Measurements from ENCODE around the gene TLR10. TPM values are rescaled to one million over a fixed set of nuclear protein-coding genes. Genes with fewer than 3 reads are reported as not detected.

The TLR10 gene
- total RNA-seq, 1 donor from 2014 or later = 0.10 TPM

DNA sequence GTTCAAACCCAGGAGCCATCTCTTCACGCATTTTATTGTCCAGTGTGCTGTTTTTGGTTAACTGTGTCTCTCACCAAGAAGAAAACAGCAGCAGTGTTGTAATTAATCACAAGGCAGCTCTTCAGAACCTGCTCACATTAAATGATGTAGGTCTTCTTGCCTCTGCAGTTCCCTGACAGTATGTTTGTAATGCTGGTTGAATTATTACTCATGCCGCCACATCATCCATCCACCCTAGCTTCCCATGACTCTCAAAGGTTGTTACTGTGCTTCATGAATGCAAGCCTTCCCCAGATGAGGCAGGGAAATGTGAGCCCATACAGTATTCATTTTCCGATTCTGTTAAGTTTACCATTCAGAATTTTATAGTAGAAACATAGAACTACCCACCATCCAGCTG lies 17.4 kb downstream of the TLR10 start:
- no peak for DNase-seq (ENCODE audit: low spot score)

DNA sequence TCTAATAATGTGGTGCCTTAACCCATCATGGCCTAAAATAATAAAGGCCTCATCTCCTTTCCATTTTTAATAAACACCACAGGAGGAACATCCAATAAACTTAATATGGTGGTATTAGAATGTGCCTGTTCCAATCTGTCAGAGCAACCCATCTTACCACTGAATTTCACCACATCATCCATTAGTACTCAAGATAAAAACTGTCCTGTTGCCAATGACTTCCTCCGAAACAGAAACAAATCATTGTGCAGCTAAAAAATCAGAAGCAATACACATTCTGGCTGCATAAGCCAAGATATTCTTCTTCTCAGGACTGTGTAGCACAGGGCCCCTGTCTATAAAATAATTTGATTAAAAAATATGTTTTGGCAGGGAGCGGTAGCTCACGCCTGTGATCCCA lies 18.5 kb downstream of the TLR10 start:
- DNase-seq (ENCODE audit: low spot score) = no peak

DNA sequence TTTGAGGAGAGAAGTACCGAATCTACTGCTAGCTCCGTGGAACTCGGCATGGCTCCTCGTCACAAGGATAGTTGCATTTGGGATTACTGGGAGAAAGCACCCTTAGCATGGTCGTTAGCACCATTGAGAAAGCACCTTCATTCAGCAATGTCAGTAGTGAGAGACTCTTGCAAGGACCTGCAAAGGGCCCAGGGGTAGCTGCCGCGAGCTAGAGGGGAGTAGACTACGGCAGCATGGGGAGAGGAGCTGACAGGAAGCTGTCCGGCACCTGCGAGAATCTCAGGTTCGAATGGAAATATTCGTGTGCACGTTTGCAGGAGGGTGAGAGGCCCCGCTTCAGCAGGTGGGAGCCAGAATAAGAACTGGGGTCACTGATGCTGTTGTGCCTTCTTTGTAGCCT lies 20.2 kb downstream of the TLR10 start:
- DNase-seq (ENCODE audit: low spot score) = no peak

DNA sequence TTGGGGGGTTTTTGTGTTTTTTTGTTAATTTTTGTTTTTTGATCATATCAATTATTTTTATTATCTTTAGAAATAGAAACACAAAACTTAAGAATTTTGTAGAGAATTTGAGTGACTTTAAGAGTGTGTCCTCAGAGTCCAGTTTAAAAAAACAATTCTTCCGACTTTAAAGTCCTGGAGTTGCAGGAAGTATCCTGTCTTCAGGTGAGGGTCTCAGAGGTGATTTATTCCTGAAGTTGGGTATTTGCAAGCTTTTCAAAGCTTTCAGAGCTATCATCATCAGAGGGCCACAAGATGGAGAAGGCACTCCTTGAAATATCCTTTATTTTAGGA lies 23.0 kb downstream of the TLR10 start:
- DNase-seq (ENCODE audit: low spot score) = no peak

DNA sequence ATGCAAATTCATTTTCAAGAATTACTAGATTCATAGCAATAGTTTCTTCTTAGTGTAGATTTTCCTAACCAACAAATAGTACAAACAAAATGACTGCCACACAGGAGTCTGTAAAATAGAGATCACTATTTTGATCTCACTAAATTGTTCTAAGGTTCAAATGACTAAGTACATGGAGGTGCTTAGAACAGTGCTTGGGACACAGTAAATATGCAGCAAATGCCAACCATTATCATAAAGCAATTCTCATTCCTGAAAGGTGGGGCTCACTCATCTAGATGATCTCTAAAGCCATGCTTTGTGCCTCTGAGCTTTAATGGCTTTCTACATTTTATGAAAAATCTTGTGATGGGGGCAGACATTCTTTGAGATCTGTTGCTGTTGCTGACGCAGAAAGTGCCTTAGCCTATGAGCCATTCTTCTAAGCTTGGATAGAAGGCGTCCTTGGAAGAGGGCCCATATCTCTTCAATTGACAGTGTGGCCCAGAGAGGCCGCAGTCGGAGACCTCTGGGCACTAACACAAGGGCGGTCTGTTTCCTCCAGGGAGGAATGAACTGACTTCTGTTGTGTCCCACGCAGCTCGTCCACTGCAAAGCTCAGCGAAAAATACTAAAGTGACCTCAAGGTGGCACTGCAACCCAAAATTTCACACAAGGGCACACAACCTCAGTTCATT lies 23.5 kb downstream of the TLR10 start:
- peak; percentile 68 for DNase-seq (ENCODE audit: low spot score)

DNA sequence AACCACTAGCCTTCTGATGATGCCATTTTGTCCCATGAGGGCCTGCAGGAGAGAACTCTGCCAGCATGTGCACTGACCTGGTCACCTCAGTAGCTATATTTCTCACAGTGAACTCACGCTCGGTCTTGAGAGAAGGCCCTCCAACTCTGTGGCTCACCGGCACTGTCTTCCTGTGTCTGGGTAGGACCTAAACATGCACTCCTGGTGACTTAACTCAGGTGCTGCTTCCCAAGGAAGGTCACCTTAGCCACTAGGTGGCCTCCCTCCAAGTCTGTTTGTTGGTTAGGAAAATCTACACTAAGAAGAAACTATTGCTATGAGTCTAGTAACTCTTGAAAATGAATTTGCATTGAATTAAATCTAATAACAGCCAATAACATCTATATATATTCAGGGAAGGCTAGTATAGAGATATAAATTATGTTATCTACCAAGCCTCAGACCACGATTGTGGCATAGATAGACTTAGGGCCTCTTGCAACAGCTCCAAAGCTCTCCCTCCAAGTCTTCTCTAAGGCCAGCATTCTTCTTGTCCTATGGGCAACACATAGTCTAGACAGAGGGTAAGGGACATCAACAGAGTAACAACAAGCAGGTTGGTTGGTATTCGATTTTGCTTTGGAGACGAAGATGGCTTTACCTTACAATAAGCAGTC lies 24.7 kb downstream of the TLR10 start:
- DNase-seq (ENCODE audit: low spot score) = no peak

DNA sequence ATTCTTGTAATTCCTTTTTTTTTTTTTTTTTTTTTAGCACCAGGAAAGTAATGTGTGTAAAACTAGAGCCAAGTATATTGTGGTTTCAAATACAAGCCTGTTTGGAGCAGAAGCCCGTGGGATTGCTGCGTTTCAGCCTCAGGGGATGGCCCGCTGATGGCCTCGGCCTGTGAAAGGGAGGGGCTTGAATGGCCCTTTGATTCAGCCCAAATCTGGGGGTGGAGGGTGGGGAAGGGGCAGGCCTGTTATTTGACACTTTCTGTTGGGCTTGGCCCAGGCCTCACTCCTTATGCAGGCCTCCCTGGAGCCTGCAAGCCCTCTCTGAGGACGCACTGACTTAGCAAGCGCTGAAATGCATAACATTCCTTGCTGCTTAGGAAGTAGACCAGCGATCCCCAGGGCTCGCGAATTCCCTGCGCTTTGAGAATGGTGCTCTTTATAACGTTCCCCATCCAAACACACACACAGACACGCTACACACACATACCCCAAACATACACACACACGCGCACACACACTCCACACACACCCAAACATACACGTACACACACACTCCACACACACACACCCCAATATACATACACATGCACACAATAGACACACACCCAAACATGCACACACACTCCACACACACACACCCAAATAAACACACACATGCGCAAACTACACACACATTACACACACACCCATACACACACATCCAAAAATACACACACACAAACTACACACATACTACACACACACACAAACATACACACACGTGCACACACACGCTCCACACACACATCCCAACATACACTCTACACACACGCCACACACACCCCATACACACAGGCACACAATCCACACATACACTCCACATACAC lies 29.6 kb downstream of the TLR10 start:
- peak; percentile 80 for DNase-seq (ENCODE audit: low spot score)

DNA sequence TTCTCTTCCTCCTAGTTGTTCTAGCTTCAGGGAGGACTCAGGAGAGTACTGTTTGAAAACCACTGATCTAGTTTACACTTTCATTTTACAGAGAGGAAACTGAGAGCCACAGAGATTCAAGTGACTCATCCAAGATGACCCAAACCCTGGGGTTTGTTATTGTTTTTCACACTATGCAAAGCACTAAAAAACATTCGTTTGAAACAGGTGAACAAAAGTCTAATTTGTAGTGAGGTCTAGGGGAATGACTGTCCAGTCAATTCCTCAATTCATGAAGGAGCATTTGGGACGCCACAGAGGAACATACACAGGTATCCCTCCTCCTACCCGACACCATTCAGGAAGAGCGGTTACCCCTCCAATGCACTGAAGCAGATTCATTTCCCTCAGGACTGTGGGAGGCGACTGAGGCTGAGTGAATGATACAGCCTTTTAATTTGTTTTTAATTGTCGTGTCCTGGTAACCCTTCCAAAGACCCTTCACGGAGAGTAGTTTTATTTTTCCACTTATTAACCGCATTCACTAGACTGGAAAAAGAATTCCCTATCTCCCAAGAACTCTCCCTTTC lies 30.3 kb downstream of the TLR10 start:
- DNase-seq (ENCODE audit: low spot score) = no peak

DNA sequence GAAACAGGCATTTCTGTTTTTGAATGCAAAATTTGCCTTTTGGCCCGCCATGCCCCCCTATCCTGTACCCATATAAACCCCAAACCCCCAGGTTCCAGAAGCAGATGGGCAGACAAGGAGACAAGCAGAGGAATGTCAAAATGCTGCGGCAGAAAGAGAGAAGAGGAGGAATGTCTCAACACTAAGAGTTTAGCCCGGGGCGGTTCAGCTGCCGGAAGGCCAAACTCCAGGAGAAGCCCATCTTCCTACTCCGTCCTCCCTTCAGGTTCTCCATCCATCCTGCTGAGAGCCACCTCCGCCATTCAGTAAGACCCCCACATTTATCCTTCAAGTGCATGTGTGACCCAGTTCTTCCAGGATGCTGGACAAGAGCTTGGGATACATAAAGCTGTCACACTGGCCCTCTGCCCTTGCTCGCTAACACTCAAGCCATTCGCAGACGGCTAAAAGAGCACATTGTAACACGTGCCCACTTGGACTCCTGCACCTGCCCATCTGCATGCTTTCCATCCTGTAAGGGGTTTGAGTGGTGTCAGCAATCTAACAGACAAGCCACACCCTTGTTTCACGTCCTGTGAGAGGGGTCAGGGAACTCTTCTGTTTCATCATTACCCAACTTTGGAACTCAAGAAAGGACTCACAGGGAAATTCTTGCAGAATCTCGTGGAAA lies 31.3 kb downstream of the TLR10 start:
- no peak for DNase-seq (ENCODE audit: low spot score)

DNA sequence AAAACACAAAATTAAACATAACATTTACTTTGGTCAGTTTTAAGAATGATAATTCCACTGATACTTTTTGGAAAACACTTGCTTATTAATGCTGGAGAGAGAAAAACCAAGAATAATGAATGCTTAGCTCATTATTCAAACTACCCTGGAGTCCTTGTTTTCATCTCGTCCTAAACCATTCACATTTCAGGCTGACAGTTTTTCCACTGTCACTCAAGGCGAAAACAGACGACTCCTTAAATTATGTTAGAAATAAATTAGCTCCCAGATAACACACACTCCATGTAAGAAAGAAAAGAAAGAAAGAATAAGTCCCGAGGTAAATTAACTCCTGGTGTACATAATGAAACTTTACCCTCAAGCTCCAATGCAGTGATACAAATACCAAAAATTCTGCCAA lies 33.5 kb downstream of the TLR10 start:
- no peak for DNase-seq (ENCODE audit: low spot score)

DNA sequence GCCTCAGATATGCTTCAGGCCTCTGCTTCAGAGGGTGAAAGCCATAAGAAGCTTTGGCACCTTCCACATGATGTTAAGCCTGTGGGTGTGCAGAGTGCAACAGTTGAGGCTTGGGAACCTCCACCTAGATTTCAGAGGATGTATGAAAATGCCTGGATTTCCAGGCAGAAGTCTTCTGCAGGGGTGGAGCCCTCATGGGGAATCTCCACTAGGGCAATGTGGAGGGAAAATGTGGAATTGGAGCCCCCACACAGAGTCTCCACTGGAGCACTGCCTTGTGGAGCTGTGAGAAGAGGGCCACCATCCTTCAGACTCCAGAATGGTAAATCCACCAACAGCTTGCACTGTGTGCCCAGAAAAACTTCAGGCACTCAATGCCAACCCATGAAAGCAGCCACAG lies 35.2 kb downstream of the TLR10 start:
- no peak for DNase-seq (ENCODE audit: low spot score)

DNA sequence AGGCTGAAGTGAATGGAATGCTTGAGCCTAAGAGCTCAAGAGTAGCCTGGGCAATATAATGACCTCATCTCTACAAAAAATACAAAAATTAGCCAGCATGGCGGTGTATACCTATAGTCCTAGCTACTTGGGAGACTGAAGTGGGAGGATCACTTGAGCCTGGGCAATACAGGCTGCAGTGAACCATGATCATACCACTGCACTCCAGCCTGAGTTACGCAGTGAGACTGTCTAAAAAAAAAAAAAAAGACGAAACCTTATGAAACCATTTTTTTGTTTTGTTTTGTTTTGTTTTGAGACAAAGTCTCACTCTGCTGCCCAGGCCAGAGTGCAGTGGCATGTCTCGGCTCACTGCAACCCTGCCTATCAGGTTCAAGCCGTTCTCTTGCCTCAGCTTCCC lies 36.9 kb downstream of the TLR10 start:
- no peak for DNase-seq (ENCODE audit: low spot score)

DNA sequence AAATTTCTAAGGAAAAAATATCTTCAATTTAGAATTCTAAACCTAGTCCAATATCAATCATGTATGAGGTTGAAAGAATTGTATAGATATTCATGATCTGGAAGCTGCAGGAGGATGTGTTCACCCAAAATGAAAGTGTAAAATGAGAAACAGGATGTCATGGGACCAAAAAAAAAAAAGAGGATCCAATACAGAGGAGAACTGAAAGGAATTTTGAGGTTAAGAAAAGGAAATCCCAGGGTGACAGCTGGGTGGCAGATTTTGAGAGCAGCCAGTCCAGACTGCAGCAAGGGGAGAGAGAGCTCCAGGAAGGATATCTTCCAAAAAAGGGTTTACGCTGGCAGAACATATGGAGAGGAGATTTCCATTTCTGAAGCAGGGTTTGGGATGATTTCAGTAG lies 38.9 kb downstream of the TLR10 start:
- no peak for DNase-seq (ENCODE audit: low spot score)

DNA sequence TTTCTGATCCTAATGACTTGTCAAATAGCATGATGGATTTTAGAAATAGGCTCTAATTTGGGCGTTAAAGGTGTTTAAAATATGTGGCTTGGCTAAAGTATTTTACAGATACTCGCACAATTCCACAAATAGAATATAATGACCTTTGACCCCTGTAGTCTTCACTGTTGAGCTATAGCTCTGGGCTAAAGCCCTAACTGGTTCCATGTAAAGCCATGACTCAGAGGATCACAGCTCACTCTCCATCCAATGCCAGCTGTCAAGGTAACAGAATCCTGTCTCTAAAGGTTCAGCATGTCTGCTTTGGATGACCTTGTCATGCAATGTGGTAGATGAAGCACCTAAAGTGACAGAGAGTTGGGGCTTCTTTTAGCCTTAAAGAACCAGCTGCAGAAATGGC lies 42.5 kb downstream of the TLR10 start:
- DNase-seq (ENCODE audit: low spot score) = no peak

DNA sequence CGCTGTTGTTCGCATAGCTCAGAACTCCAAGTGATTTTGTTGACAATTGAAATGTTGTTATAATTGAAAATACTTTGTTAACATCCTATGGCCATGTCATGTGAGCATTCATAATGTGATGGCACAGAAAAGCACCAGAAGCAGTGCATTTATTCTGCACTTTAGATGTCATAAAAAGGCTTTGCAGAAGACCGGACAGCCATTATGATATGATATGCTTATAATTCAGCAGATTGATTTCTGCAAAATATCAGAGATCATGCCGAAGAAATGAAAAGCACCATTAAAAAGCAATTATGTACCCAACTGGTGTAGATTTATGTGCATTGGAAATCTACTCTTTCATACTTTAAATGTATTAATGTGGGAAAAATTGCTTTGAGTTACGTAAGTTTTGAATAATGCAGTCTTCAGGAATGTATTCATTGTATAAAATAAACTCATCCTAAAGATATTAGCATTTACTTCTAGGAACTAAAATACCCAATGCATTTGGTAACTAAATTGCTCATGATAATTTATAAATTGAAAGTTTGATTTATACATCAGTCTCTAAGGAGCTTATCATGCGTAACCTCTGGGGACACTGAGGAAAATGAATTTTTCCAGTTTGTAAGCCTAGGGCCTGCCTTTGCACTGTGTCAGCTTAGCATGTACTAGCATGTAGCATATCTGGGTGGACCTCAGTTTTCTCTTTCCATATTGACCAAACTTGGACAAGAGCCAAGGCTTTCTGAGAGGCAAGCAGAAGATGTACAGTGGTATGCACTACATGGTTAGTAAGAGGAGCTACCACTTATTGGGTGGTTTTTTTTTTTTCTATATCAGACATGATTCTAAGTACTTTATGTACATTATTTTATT lies 43.6 kb downstream of the TLR10 start:
- no peak for DNase-seq (ENCODE audit: low spot score)

DNA sequence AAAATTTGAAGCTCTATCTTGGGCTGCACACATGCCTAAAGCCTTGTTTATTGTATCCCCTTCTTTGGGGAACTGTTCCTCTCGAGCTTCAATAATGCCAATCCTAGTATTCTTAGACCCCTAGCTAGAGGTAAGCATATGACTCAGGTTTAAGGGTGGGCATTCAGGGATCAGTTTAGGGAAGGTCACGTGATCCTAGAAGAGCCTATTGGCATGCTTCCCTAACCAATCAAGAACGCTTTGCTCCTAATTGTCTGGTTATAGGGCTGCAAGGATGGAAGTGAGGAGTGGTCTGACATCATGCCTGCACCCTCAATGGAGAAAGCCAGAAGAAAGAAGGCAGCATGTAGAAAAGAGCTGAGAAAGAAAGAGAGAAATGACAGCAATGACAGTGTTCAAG lies 46.9 kb downstream of the TLR10 start:
- DNase-seq (ENCODE audit: low spot score) = no peak

DNA sequence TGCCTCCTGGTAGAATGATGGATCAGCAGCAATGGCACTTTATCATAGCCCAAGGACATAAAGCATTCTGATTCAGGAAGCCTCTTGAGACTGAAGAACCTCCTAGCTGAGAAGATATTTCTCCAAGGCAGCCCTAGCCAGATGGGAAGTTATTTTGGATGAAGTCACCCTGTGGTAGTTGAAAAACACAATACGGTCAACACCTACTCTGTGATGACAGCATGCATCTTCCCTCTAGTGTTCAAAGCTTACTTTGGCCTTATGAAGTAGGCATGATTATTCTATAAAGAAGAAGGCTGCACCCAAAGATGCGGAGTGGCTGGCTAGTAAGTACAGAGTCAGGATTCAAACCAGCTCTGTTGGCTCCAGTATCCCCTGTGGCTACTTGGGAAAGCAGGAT lies 47.9 kb downstream of the TLR10 start:
- no peak for DNase-seq (ENCODE audit: low spot score)

DNA sequence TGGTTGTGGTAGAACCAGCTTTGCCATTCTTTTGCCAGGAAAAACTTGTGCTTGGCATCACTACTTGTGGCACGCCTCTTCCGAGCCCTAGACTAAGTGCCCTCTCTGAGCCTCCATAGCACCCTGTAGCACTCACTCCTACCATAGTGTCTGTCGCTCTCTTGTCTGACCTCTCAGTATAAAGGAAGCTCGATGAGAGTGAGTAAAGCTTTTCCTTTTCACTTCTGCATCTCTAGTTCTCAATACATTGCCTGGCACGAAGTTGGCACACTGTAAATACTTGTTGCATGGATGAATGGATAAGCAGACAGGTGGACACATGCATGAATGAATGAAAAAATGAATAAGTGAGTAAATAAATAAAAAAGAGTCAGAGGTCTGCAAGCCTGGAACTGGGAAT lies 48.3 kb downstream of the TLR10 start:
- DNase-seq (ENCODE audit: low spot score) = no peak

DNA sequence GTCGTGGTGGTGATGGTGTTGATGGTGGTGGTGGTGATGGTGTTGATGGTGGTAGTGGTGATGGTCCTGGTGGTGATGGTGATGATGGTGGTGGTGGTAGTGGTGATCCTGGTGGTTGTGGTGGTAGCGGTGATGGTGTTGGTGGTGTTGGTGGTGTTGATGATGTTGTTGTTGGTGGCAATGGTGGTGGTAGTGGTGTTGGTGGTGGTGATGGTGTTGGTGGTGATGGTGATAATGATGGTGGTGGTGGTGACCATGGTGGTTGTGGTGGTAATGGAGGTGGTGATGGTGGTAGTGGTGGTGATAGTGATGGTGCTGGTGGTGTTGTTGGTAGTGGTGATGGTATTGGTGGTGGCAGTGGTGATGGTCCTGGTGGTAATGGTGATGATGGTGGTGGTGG lies 49.1 kb downstream of the TLR10 start:
- no peak for DNase-seq (ENCODE audit: low spot score)

DNA sequence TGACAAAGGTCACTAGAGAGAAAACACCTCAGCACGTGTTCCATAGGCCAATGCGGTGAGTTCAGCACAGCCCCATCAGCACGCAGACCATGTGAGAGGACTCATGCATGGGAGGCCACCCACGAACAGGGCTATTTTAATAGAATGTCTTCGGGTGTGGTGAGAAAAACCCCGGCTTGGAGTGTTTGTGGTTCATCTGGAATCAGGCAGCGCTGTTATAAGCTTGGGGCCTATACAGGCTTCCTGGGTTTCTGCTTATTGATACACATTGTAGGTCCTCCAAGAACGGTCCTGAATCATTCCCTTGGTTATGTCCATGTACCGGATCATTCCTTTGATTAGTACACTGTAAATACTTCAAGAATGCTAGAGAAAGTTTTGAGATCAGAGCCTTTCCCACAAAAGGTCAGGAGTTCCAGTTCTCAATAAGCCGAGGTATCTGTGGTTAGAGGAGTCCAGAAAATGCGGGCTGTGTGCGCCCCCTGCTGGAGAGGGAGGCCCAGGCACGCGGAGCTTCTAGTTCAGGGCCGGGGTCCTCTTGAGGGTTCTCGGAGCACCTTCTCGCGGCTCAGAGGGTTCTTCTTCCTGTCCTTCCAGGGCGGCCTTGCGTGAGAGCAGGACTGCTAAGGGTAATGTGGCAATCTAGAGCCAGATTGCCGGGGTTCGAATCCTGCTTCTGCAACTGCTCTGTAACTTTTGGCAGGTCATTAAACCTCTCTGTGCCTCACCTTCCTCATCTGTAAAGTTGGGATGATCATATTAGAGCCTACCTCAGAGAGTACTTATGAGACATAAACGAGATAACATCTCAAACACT lies 51.8 kb downstream of the TLR10 start:
- peak; percentile 83 for DNase-seq (ENCODE audit: low spot score)
